Fibroblast of pulmonary artery (primary cell): ENCODE results near the gene PSMB4.

ENCODE experiments used
- DNase-seq: peaks from one replicate; pipeline ENCODE4 v3.0.0-alpha.2; 2010; ENCODE audit warnings: low read depth
- H3K4me3 ChIP-seq: replicated peaks from 2 replicates; pipeline ENCODE4 v1.5.1; 2011; ENCODE audit warnings: low read depth, mild to moderate bottlenecking, control low read depth, low read length, moderate library complexity
- TF ChIP-seq, protein P1 (sequence below): IDR thresholded peaks from 2 replicates; pipeline ENCODE4 v1.5.1; 2011; ENCODE audit warnings: mild to moderate bottlenecking, control low read depth, low read length, inconsistent platforms; ENCODE audit errors: missing control alignments

PSMB4 gene

DNA sequence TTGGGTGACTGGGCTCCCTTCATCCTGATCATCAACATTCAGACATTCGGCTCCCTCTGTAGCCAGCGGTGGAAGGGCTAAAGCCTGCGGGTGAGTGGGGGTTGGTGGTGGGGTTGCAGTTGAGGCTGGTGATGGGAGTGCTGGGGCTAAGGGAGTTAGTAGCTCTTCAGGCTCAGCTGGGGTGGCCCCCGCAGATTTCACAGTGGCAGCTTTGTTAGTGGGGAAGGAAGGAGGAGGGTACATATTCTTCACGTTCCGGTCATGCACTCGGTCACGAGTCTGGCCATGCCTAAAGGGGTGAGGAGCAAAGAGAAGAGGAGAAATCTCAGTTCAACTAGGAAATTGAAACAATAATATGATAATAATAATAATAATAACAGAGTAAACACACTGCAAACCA, 6.8 kb downstream of the PSMB4 start:
- no peak for DNase-seq
- no peak overlapping the region for H3K4me3 ChIP-seq
- TF ChIP-seq, protein P1, sequence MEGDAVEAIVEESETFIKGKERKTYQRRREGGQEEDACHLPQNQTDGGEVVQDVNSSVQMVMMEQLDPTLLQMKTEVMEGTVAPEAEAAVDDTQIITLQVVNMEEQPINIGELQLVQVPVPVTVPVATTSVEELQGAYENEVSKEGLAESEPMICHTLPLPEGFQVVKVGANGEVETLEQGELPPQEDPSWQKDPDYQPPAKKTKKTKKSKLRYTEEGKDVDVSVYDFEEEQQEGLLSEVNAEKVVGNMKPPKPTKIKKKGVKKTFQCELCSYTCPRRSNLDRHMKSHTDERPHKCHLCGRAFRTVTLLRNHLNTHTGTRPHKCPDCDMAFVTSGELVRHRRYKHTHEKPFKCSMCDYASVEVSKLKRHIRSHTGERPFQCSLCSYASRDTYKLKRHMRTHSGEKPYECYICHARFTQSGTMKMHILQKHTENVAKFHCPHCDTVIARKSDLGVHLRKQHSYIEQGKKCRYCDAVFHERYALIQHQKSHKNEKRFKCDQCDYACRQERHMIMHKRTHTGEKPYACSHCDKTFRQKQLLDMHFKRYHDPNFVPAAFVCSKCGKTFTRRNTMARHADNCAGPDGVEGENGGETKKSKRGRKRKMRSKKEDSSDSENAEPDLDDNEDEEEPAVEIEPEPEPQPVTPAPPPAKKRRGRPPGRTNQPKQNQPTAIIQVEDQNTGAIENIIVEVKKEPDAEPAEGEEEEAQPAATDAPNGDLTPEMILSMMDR, result no peak

GRCh38 chr1:151407304-151407703, 7.9 kb downstream of the PSMB4 start:
- H3K4me3 ChIP-seq, result no peak overlapping the region
- DNase-seq, result no peak
- TF ChIP-seq, protein P1, result no peak

GRCh38 chr1:151408891-151409290, 9.5 kb downstream of the PSMB4 start:
- H3K4me3 ChIP-seq, result no peak overlapping the region
- DNase-seq, result no peak
- TF ChIP-seq, protein P1, result no peak

DNA sequence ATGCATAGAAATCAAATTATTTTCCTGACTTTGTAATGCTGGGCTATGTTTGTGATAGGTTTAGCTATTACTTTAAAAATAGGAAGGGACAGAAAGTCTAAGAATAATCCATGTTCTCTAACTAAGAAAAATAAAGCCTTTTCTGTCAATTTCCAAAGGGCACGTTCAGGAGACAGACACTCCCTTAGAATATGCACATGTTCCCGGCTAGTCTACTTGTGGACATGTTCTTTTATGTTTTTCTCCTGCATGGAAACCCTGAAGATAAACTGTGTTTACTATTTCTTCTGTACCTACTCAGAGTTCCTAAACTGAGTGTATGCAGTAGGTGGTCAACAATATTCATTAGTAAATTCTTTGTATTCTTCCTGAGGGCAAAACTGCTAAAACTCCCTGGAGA, 12.5 kb downstream of the PSMB4 start:
- no peak for DNase-seq
- H3K4me3 ChIP-seq, result no peak overlapping the region
- TF ChIP-seq, protein P1, result no peak

DNA sequence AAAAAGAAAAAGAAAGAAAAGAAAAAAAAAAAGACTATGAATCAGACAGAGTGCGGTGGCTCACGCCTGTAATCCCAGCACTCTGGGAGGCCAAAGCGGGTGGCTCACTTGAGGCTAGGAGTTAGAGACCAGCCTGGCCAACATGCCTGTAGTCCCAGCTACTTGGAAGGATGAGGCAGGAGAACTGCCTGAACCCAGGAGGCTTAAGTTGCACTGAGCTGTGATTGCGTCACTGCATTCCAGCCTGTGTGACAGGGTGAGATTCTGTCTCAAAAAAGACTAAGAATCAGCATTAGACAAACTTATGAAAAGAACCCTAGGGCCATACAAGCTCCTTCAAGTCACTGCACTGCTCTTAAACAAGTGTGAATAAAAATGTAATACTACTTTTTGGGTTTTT, 16.9 kb downstream of the PSMB4 start:
- no peak overlapping the region for H3K4me3 ChIP-seq
- DNase-seq, result peak; percentile 72
- TF ChIP-seq, protein P1, result no peak

DNA sequence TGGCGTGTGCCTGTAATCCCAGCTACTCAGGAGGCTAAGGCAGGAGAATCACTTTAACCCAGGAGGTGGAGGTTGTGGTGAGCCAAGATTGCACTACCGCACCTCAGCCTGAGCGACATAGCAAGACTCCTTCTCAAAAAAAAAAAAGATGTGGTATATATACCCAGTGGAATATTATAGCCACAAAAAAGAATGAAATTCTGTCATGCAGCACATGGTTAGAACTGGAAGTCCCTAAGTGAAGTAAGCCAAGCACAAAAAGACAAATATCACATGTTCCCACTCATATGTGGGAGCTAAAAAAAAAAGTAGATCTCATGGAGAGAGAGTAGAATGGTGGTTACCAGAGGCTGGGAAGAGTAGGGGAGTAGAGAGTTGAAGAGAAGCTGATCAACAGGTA, 18.7 kb downstream of the PSMB4 start:
- DNase-seq, result no peak
- H3K4me3 ChIP-seq, result no peak overlapping the region
- TF ChIP-seq, protein P1, result no peak

DNA sequence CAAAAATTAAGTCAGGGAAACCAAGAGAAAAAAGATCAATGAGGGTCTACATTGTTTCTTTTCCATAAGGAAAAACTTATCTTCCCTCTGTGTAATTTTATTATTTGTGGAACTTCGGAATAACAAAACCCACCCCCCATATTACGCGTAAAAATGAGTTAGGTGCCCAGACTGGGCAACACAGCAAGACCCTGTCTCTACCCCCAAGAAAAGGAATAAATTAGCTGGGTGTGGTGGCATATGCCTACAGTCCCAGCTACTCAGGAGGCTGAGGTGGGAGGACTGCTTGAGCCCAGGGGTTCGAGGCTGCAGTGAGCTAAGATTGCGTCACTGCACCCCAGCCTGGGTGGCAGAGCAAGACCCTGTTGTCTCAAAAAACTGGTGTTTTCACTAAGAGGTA, 20.4 kb downstream of the PSMB4 start:
- no peak overlapping the region for H3K4me3 ChIP-seq
- TF ChIP-seq, protein P1, result no peak
- DNase-seq, result no peak
